Activated CD4-positive, alpha-beta T cell treated with anti-CD3 and anti-CD28 coated beads, Interleukin-2, amount 50 U/mL, for 1 hour (primary cell): ENCODE results near the gene TEAD2.

Source experiments
- DNase-seq: peaks from one replicate; pipeline ENCODE4 v3.0.0-alpha.2; 2020

TEAD2 gene

GRCh38 chr19:49362048-49362928 lies at the start of gene TEAD2:
TEAD2 (minus strand) TSS chr19:49362416; CDS start chr19:49360075, 2,341 bp downstream.
- no peak for DNase-seq

- no peak for DNase-seq
Measured at GRCh38 chr19:49411681-49412326, 49.6 kb upstream of the TEAD2 start.

- DNase-seq = no peak
Measured at GRCh38 chr19:49409441-49410029, 47.3 kb upstream of the TEAD2 start.

- no peak for DNase-seq
Measured at GRCh38 chr19:49408816-49409440, 46.7 kb upstream of the TEAD2 start.

- DNase-seq = no peak
Measured at GRCh38 chr19:49407482-49408015, 45.3 kb upstream of the TEAD2 start.

DNA sequence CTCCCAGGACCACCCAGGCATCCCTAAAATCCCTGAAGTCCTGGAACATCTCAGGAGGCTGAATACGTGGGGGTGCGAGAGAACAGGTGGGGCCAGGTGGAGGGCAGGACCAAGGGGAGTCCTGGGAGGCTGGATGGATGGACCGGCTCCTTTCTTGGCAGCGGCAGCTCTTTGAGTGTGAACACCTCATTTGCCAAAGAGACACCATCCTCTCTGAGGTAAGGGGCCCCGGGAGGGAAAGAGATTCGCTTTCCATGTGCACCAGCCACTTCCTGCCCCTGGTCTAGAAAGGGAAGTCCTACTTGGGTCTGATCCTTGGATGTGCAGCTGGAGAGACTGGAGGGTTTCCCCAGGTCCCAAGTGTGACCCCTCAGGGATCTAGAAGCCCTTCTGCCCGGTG lies 44.9 kb upstream of the TEAD2 start:
- no peak for DNase-seq

GRCh38 chr19:49403404-49404187 lies 41.4 kb upstream of the TEAD2 start:
- no peak for DNase-seq

DNA sequence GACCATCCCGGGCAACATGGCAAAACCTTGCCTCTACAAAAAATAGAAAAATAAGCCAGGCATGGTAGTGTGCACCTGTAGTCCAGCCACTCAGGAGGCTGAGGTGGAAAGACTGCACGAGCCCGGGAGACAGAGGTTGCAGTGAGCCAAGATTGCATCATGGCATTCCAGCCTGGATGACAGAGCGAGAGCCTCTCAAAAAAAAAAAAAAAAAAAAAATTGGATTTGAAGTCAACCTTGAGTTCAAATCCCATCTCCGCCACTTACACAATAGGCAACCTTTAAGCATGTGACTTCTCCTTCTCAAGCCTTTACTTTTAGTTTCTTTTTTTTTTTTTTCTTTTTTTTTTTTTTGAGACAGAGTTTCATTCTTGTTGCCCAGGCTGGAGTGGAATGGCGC lies 37.8 kb upstream of the TEAD2 start:
- DNase-seq = no peak

- no peak for DNase-seq
Measured at GRCh38 chr19:49398931-49399330, 36.7 kb upstream of the TEAD2 start.

DNA sequence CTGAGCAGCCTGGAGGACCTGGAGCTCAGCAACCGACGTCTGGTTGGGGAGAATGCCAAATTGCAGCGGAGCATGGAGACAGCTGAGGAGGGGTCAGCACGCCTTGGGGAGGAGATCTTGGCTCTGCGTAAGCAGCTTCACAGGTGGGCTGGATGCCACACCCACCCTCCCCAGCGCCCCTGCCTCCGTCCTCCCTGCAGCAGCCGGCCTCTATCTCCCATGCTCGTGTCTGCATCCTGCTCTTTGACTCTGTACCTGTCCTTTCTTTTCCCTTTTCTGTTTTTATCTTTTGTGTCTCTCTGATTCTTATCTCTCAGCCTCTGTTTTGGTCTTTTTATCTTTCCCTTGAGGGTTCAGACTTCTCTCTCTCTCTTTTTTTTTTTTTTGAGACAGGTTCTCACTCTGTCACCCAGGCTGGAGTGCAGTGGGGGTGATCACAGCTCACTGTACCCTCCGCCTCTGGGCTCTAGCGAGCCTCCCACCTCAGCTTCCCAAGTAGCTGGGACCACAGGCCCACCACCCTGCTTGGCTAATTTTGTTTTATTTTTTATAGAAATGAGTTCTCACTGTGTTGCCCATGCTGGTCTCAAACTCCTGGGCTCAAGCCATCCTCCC lies 35.9 kb upstream of the TEAD2 start:
- no peak for DNase-seq

- DNase-seq = no peak
Measured at GRCh38 chr19:49396738-49397505, 34.7 kb upstream of the TEAD2 start.

- DNase-seq = no peak
Measured at GRCh38 chr19:49395581-49396407, 33.6 kb upstream of the TEAD2 start.

DNA sequence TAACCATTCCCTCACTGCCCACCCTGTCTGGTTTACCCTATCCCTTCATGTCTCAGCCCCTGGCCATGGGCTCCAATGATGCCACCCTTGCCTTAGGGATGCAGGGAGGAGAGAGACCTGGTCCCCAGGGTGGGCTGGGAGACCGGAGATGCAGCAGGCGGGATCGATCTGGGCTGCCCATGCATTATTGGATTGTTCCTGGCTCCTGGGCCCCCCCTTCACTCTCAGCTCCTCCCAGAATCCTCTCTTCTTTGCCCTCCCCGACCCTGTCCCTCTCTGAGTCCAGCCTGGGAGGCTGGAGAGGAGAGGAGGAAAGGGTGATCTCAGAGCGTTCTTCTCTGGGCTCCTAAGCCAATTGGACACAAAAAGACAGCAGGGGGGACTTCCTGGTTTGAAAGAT lies 31.7 kb upstream of the TEAD2 start:
- DNase-seq = no peak

GRCh38 chr19:49391581-49392399 lies 29.6 kb upstream of the TEAD2 start:
- DNase-seq = peak; percentile 80

GRCh38 chr19:49390929-49391359 lies 28.7 kb upstream of the TEAD2 start:
- no peak for DNase-seq

- no peak for DNase-seq
Measured at GRCh38 chr19:49390131-49390928, 28.1 kb upstream of the TEAD2 start.

GRCh38 chr19:49389406-49389805 lies 27.2 kb upstream of the TEAD2 start:
- no peak for DNase-seq

DNA sequence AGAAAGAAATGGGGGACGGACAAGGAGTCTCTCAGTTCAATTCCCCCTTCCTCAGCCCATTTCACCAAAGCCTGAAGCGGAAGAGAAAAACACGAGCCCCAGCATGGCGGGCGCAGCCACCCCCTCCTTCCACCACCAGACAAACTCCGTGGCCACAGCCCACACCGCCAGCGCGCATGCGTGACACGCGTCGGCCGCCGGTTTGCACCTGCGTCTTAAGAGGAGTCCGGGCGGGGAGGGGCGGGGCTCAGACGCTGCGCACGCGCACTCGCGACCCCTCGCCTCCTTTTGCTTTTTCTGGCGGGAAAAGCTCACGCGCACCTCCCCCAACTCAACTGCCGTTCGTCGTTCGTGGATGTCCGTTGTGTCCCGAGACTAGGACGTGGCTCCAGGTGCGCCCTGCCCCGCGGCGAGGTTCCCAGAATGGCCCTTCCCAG lies 25.7 kb upstream of the TEAD2 start, which contains the start of gene KASH5:
Gene KASH5, plus strand, starts transcription at position 314 of the 437 bp plus-strand sequence. CDS start 2,635 bp downstream, outside the sequence.
- DNase-seq = peak; percentile 77
